GM18505 (cell line): Measurements from ENCODE around the gene F12.
A peak's percentile ranks its signal among the peaks of the same experiment; 100 is the strongest.

Experiments used
- ATAC-seq: cut with Tn5 transposase; IDR thresholded peaks from one replicate; pipeline ENCODE4 v1.9.1; 2021; ENCODE audit not compliant: unreplicated experiment
- POLR2A ChIP-seq: IDR thresholded peaks from 4 replicates; pipeline ENCODE4 v1.6.1; 2011; ENCODE audit warnings: borderline replicate concordance; ENCODE audit not compliant: insufficient read depth, insufficient read length; ENCODE audit errors: extremely low read depth

F12 gene

GRCh38 chr5:177442066-177442826 is 32.9 kb upstream of the F12 start:
- ATAC-seq = no peak
- TF ChIP-seq POLR2A = no peak

GRCh38 chr5:177440990-177441780 is 31.8 kb upstream of the F12 start:
- no peak for TF ChIP-seq POLR2A
- ATAC-seq = no peak

- no peak for TF ChIP-seq POLR2A
- ATAC-seq = no peak
Measured at GRCh38 chr5:177440211-177440989, 31.0 kb upstream of the F12 start.

GRCh38 chr5:177439518-177440053 is 30.2 kb upstream of the F12 start:
- TF ChIP-seq POLR2A = no peak
- no peak for ATAC-seq

GRCh38 chr5:177438468-177438867 is 29.1 kb upstream of the F12 start:
- no peak for ATAC-seq
- peak; percentile 34 for TF ChIP-seq POLR2A

GRCh38 chr5:177437623-177438022 is 28.3 kb upstream of the F12 start:
- no peak for ATAC-seq
- TF ChIP-seq POLR2A = no peak

GRCh38 chr5:177435847-177436536 is 26.6 kb upstream of the F12 start:
- ATAC-seq = no peak
- no peak for TF ChIP-seq POLR2A

- no peak for ATAC-seq
- TF ChIP-seq POLR2A = no peak
Measured at GRCh38 chr5:177434942-177435738, 25.8 kb upstream of the F12 start.

GRCh38 chr5:177434437-177434836 is 25.1 kb upstream of the F12 start:
- no peak for TF ChIP-seq POLR2A
- no peak for ATAC-seq

- no peak for ATAC-seq
- no peak for TF ChIP-seq POLR2A
Measured at GRCh38 chr5:177433658-177434217, 24.4 kb upstream of the F12 start.

GRCh38 chr5:177432839-177433657 is 23.7 kb upstream of the F12 start:
- TF ChIP-seq POLR2A = no peak
- ATAC-seq = no peak
